ENCODE data around the gene KRTCAP2.

KRTCAP2 gene

GRCh38 chr1:155183775-155184221 lies 10.7 kb upstream of the KRTCAP2 start:
- no peak for DNase-seq (ENCODE audit: low read depth)

GRCh38 chr1:155182052-155182550 lies 9.0 kb upstream of the KRTCAP2 start:
- no peak for DNase-seq (ENCODE audit: low read depth)

- DNase-seq (ENCODE audit: low read depth), result no peak
Observed at GRCh38 chr1:155181371-155182051, 8.4 kb upstream of the KRTCAP2 start.

GRCh38 chr1:155179112-155180031 lies 6.3 kb upstream of the KRTCAP2 start:
- DNase-seq (ENCODE audit: low read depth), result no peak

GRCh38 chr1:155178441-155179111 lies 5.5 kb upstream of the KRTCAP2 start:
- no peak for DNase-seq (ENCODE audit: low read depth)

- DNase-seq (ENCODE audit: low read depth), result no peak
Observed at GRCh38 chr1:155177918-155178281, 4.8 kb upstream of the KRTCAP2 start.

- DNase-seq (ENCODE audit: low read depth), result no peak
Observed at GRCh38 chr1:155177192-155177917, 4.3 kb upstream of the KRTCAP2 start.

- DNase-seq (ENCODE audit: low read depth), result no peak
Observed at GRCh38 chr1:155176544-155177071, 3.5 kb upstream of the KRTCAP2 start.

GRCh38 chr1:155175927-155176371 lies 2.8 kb upstream of the KRTCAP2 start:
- no peak for DNase-seq (ENCODE audit: low read depth)

- no peak for DNase-seq (ENCODE audit: low read depth)
Observed at GRCh38 chr1:155175281-155175926, 2.3 kb upstream of the KRTCAP2 start.

GRCh38 chr1:155174324-155175280 lies 1.5 kb upstream of the KRTCAP2 start:
- no peak for DNase-seq (ENCODE audit: low read depth)

- no peak for DNase-seq (ENCODE audit: low read depth)
Observed at GRCh38 chr1:155173478-155174323, 597 bp upstream of the KRTCAP2 start, which contains the start of gene TRIM46. TRIM46 (plus strand) TSS chr1:155173849; CDS start chr1:155173967, 118 bp downstream.

GRCh38 chr1:155171836-155172731 lies 1.0 kb downstream of the KRTCAP2 start:
- no peak for DNase-seq (ENCODE audit: low read depth)

- no peak for DNase-seq (ENCODE audit: low read depth)
Observed at GRCh38 chr1:155170806-155171205, 2.3 kb downstream of the KRTCAP2 start.

- DNase-seq (ENCODE audit: low read depth), result no peak
Observed at GRCh38 chr1:155170101-155170785, 2.9 kb downstream of the KRTCAP2 start.

GRCh38 chr1:155169541-155169940 lies 3.6 kb downstream of the KRTCAP2 start:
- DNase-seq (ENCODE audit: low read depth), result no peak
